Measurements from ENCODE around the gene HUS1.

The HUS1 gene

GRCh38 chr7:47949703-47950102, 29.7 kb downstream of the HUS1 start:
- in situ Hi-C loops (cut with MboI; ENCODE audit: low pct_unique_long_range_greater_than_20kb, low sequenced_read_pairs, unreplicated experiment) = loop anchor here (10.0 kb wide), 1 partner anchor 165 kb away; no protein-coding TSS in a partner anchor
- TF ChIP-seq CTCF (IDR thresholded peaks at IDR 0.05; ENCODE audit: extremely low read depth, insufficient read depth, missing control alignments) = no peak
- no peak for DNase-seq (ENCODE audit: low spot score)

- no peak for TF ChIP-seq CTCF (IDR thresholded peaks at IDR 0.05; ENCODE audit: extremely low read depth, insufficient read depth, missing control alignments)
- no peak for DNase-seq (ENCODE audit: low spot score)
- in situ Hi-C loops (cut with MboI; ENCODE audit: low pct_unique_long_range_greater_than_20kb, low sequenced_read_pairs, unreplicated experiment) = no loop called here
Measured at GRCh38 chr7:47948141-47948790, 31.1 kb downstream of the HUS1 start, which contains the start of gene PKD1L1. PKD1L1 (minus strand) TSS chr7:47948466; CDS start chr7:47948440, 26 bp downstream.

- no peak for TF ChIP-seq CTCF (IDR thresholded peaks at IDR 0.05; ENCODE audit: extremely low read depth, insufficient read depth, missing control alignments)
- DNase-seq (ENCODE audit: low spot score) = no peak
- in situ Hi-C loops (cut with MboI; ENCODE audit: low pct_unique_long_range_greater_than_20kb, low sequenced_read_pairs, unreplicated experiment) = no loop called here
Measured at GRCh38 chr7:47947355-47947749, 32.1 kb downstream of the HUS1 start.

GRCh38 chr7:47946581-47947354, 32.6 kb downstream of the HUS1 start:
- TF ChIP-seq CTCF (IDR thresholded peaks at IDR 0.05; ENCODE audit: extremely low read depth, insufficient read depth, missing control alignments) = no peak
- in situ Hi-C loops (cut with MboI; ENCODE audit: low pct_unique_long_range_greater_than_20kb, low sequenced_read_pairs, unreplicated experiment) = no loop called here
- no peak for DNase-seq (ENCODE audit: low spot score)

- peak; percentile 85 for TF ChIP-seq CTCF (IDR thresholded peaks at IDR 0.05; ENCODE audit: extremely low read depth, insufficient read depth, missing control alignments)
- peak; percentile 66 for DNase-seq (ENCODE audit: low spot score)
- in situ Hi-C loops (cut with MboI; ENCODE audit: low pct_unique_long_range_greater_than_20kb, low sequenced_read_pairs, unreplicated experiment) = no loop called here
Measured at GRCh38 chr7:47945261-47946015, 34.0 kb downstream of the HUS1 start.

- no peak for TF ChIP-seq CTCF (IDR thresholded peaks at IDR 0.05; ENCODE audit: extremely low read depth, insufficient read depth, missing control alignments)
- no peak for DNase-seq (ENCODE audit: low spot score)
- in situ Hi-C loops (cut with MboI; ENCODE audit: low pct_unique_long_range_greater_than_20kb, low sequenced_read_pairs, unreplicated experiment) = no loop called here
Measured at GRCh38 chr7:47944536-47945260, 34.7 kb downstream of the HUS1 start.
